ENCODE results near the gene PDZD4.

The PDZD4 gene

GRCh38 chrX:153853902-153854267 lies 23.5 kb upstream of the PDZD4 start:
- H2AFZ ChIP-seq (ENCODE audit: low read length), result no peak overlapping the region

GRCh38 chrX:153853180-153853901 lies 23.0 kb upstream of the PDZD4 start:
- H3K9ac ChIP-seq (ENCODE audit: low read length), result no peak overlapping the region
- no peak overlapping the region for H2AFZ ChIP-seq (ENCODE audit: low read length)

More at GRCh38 chrX:153853902-153854267, 23.5 kb upstream of the PDZD4 start:
- Histone ChIP-seq H3K9me3 (ENCODE audit: low read length) (no peaks in the 10 kb centered on the region), H3K4me3 (ENCODE audit: low read depth, low read length, poor library complexity, severe bottlenecking) (no peak overlapping the region), H3F3A (ENCODE audit: insufficient read depth, low read length) (no peaks in the 10 kb centered on the region), H4K20me1 (ENCODE audit: insufficient read depth, low read length) (no peaks in the 10 kb centered on the region), H3K9ac (ENCODE audit: low read length) (no peak overlapping the region), H3K9me2 (ENCODE audit: low read depth, low read length) (no peaks in the 10 kb centered on the region), H3K27me3 (ENCODE audit: insufficient read depth, low read length) (no peaks in the 10 kb centered on the region), H3K4me1 (ENCODE audit: insufficient read depth, low read length, severe bottlenecking) (no peaks in the 10 kb centered on the region), H3K4me2 (ENCODE audit: low read length) (no peak overlapping the region), H3K27ac (ENCODE audit: low read depth, low read length, poor library complexity, severe bottlenecking) (no peak overlapping the region), H3K79me2 (ENCODE audit: insufficient read depth, low read length) (no peaks in the 10 kb centered on the region), H3K36me3 (ENCODE audit: insufficient read depth, low read length) (no peaks in the 10 kb centered on the region)
- TF ChIP-seq EZH2 (IDR thresholded peaks at IDR 0.05; ENCODE audit: borderline replicate concordance, low read length), result no peak
- TF ChIP-seq, protein P1, sequence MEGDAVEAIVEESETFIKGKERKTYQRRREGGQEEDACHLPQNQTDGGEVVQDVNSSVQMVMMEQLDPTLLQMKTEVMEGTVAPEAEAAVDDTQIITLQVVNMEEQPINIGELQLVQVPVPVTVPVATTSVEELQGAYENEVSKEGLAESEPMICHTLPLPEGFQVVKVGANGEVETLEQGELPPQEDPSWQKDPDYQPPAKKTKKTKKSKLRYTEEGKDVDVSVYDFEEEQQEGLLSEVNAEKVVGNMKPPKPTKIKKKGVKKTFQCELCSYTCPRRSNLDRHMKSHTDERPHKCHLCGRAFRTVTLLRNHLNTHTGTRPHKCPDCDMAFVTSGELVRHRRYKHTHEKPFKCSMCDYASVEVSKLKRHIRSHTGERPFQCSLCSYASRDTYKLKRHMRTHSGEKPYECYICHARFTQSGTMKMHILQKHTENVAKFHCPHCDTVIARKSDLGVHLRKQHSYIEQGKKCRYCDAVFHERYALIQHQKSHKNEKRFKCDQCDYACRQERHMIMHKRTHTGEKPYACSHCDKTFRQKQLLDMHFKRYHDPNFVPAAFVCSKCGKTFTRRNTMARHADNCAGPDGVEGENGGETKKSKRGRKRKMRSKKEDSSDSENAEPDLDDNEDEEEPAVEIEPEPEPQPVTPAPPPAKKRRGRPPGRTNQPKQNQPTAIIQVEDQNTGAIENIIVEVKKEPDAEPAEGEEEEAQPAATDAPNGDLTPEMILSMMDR (IDR thresholded peaks at IDR 0.05; ENCODE audit: low read length), result no peak

GRCh38 chrX:153851981-153852380 lies 21.6 kb upstream of the PDZD4 start:
- H2AFZ ChIP-seq (ENCODE audit: low read length), result no peak overlapping the region
- no peaks in the 10 kb centered on the region for H3K79me2 ChIP-seq (ENCODE audit: insufficient read depth, low read length)
- TF ChIP-seq EZH2 (IDR thresholded peaks at IDR 0.05; ENCODE audit: borderline replicate concordance, low read length), result no peak
- TF ChIP-seq, protein P1 (IDR thresholded peaks at IDR 0.05; ENCODE audit: low read length), result no peak
- H3K9me2 ChIP-seq (ENCODE audit: low read depth, low read length), result no peaks in the 10 kb centered on the region
- H3K4me2 ChIP-seq (ENCODE audit: low read length), result no peak overlapping the region
- no peaks in the 10 kb centered on the region for H4K20me1 ChIP-seq (ENCODE audit: insufficient read depth, low read length)
- no peaks in the 10 kb centered on the region for H3K4me1 ChIP-seq (ENCODE audit: insufficient read depth, low read length, severe bottlenecking)
- H3K4me3 ChIP-seq (ENCODE audit: low read depth, low read length, poor library complexity, severe bottlenecking), result no peak overlapping the region
- H3K9ac ChIP-seq (ENCODE audit: low read length), result no peak overlapping the region
- H3K36me3 ChIP-seq (ENCODE audit: insufficient read depth, low read length), result no peaks in the 10 kb centered on the region
- H3K27me3 ChIP-seq (ENCODE audit: insufficient read depth, low read length), result no peaks in the 10 kb centered on the region
- no peaks in the 10 kb centered on the region for H3K9me3 ChIP-seq (ENCODE audit: low read length)
- no peaks in the 10 kb centered on the region for H3F3A ChIP-seq (ENCODE audit: insufficient read depth, low read length)
- no peak overlapping the region for H3K27ac ChIP-seq (ENCODE audit: low read depth, low read length, poor library complexity, severe bottlenecking)

More at GRCh38 chrX:153853180-153853901, 23.0 kb upstream of the PDZD4 start:
- H3K4me2 ChIP-seq (ENCODE audit: low read length), result no peak overlapping the region
- H3K9me2 ChIP-seq (ENCODE audit: low read depth, low read length), result no peaks in the 10 kb centered on the region
- no peaks in the 10 kb centered on the region for H4K20me1 ChIP-seq (ENCODE audit: insufficient read depth, low read length)
- no peaks in the 10 kb centered on the region for H3K36me3 ChIP-seq (ENCODE audit: insufficient read depth, low read length)
- no peaks in the 10 kb centered on the region for H3K4me1 ChIP-seq (ENCODE audit: insufficient read depth, low read length, severe bottlenecking)
- H3K4me3 ChIP-seq (ENCODE audit: low read depth, low read length, poor library complexity, severe bottlenecking), result no peak overlapping the region
- TF ChIP-seq EZH2 (IDR thresholded peaks at IDR 0.05; ENCODE audit: borderline replicate concordance, low read length), result no peak
- TF ChIP-seq, protein P1 (IDR thresholded peaks at IDR 0.05; ENCODE audit: low read length), result no peak
- H3K27me3 ChIP-seq (ENCODE audit: insufficient read depth, low read length), result no peaks in the 10 kb centered on the region
- H3K79me2 ChIP-seq (ENCODE audit: insufficient read depth, low read length), result no peaks in the 10 kb centered on the region
- H3K27ac ChIP-seq (ENCODE audit: low read depth, low read length, poor library complexity, severe bottlenecking), result no peak overlapping the region
- no peaks in the 10 kb centered on the region for H3K9me3 ChIP-seq (ENCODE audit: low read length)
- H3F3A ChIP-seq (ENCODE audit: insufficient read depth, low read length), result no peaks in the 10 kb centered on the region
